ENCODE data around the gene RAD51B.

DNA sequence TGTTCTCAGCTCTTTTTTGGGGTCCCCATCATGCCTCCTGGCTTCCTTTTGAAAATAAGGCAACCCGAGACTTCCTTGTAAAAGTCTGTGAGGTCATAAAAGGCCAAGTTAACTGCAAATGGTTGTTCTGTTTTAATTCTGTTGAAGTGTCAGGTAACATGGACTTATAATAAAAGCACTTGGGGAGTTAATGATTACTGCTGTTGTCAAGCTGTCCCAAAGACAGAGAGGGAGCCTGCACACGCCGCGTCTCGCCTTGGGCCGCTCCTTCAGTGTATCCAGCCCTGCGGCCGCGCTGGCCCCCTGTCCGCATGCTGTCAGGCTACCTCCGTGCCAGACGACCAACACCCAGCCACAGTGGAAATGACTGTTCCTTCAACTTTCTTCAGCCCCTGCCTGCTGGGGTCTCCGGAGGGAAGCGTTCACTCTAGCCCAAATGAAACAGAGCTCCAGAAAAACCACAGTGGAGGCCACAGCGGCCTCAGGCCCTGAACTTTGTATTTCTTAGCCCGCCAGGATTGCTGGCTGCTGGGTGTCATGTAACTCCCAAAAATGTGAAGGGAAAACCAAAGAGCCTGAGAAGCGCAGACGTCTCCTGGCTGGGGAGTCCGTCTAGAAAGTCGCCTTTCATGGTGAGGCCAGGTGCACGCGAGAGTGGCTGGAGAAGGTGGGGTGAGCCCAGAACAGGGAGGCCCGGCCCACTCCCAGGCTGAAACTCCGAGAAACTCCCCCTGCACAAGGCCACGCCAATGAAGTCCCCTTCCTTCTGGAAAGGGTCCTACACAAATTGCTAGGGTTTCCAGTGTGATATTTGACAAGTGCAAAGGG, 784.2 kb downstream of the RAD51B start:
- no peak for TF ChIP-seq RELA (CRISPR knock-in tag; IDR thresholded peaks at IDR 0.05; ENCODE audit: borderline replicate concordance)
- TF ChIP-seq FOXP4 (CRISPR knock-in tag; IDR thresholded peaks at IDR 0.05): no peak
- TF ChIP-seq, protein P1, sequence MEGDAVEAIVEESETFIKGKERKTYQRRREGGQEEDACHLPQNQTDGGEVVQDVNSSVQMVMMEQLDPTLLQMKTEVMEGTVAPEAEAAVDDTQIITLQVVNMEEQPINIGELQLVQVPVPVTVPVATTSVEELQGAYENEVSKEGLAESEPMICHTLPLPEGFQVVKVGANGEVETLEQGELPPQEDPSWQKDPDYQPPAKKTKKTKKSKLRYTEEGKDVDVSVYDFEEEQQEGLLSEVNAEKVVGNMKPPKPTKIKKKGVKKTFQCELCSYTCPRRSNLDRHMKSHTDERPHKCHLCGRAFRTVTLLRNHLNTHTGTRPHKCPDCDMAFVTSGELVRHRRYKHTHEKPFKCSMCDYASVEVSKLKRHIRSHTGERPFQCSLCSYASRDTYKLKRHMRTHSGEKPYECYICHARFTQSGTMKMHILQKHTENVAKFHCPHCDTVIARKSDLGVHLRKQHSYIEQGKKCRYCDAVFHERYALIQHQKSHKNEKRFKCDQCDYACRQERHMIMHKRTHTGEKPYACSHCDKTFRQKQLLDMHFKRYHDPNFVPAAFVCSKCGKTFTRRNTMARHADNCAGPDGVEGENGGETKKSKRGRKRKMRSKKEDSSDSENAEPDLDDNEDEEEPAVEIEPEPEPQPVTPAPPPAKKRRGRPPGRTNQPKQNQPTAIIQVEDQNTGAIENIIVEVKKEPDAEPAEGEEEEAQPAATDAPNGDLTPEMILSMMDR (IDR thresholded peaks at IDR 0.05): no peak
- TF ChIP-seq HMGXB4 (CRISPR knock-in tag; IDR thresholded peaks at IDR 0.05): no peak
- TF ChIP-seq IRF1 (CRISPR knock-in tag; IDR thresholded peaks at IDR 0.05): no peak
- TF ChIP-seq USF2 (CRISPR knock-in tag; IDR thresholded peaks at IDR 0.05): no peak
- TF ChIP-seq ZNF396 (CRISPR knock-in tag; IDR thresholded peaks at IDR 0.05; ENCODE audit: borderline replicate concordance): no peak
- TF ChIP-seq, protein P2, sequence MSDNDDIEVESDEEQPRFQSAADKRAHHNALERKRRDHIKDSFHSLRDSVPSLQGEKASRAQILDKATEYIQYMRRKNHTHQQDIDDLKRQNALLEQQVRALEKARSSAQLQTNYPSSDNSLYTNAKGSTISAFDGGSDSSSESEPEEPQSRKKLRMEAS (CRISPR knock-in tag; IDR thresholded peaks at IDR 0.05): no peak
- no peak for TF ChIP-seq ZNF671 (CRISPR knock-in tag; IDR thresholded peaks at IDR 0.05)
- no peak for TF ChIP-seq FOXK1 (CRISPR knock-in tag; IDR thresholded peaks at IDR 0.05)
- TF ChIP-seq ATF1 (CRISPR knock-in tag; IDR thresholded peaks at IDR 0.05): no peak
